HG03064 (cell line): ENCODE measurements around the gene GSTM1.
"Not testable (repeated sequence)": the region's sequence is repeated elsewhere in the genome, so short reads cannot be mapped to it uniquely, and the experiment has no call there.

Experiments used
- ATAC-seq: cut with Tn5 transposase; IDR thresholded peaks from one replicate; pipeline ENCODE4 v1.9.1; 2021; ENCODE audit warnings: low read depth; ENCODE audit not compliant: unreplicated experiment

The GSTM1 gene

DNA sequence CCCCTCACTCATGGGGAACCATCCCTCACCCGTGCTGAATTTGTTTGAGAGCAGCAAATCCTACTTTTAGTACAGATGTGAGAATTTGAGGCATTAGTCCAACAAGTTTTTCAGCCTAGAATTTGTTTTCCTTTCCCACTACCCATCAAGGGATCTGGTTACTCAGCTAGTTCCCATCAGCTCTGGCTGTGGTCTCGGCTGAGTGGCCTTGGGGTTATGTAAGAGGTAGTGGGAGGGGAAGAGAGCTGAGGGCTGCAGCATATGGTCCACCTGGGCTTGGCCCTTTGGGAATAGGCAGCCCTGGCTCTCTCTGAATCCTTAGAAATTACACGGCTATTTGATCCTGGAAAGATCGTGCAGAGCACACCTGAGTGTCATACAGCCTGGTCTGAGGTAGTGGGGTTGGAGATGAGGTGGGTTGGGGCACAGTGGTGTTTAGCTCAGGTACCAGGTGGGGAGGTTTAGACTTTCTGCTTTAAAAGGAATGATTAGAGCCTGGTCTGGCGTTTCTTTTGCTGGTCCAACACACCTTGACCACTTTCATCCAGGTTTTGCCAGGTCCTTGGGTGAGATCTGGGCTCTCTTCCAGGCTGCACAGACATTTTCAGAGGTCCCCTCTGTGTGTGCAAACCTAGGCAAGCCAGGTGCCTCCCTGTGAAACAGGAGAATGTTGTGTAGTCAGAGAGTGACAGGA is 27.5 kb upstream of the GSTM1 start:
- no peak for ATAC-seq

- not testable (repeated sequence) for ATAC-seq
Observed at GRCh38 chr1:109660691-109661026, 27.0 kb upstream of the GSTM1 start.

- ATAC-seq = no peak
Observed at GRCh38 chr1:109661391-109661790, 26.2 kb upstream of the GSTM1 start.

GRCh38 chr1:109664671-109665070 is 22.9 kb upstream of the GSTM1 start:
- no peak for ATAC-seq

GRCh38 chr1:109667452-109668122 is 20.0 kb upstream of the GSTM1 start, which contains the start of gene GSTM2:
Gene GSTM2, plus strand, starts transcription at chr1:109668057. Its CDS starts 59 bp downstream, at chr1:109668116.
- ATAC-seq = peak; percentile 87

DNA sequence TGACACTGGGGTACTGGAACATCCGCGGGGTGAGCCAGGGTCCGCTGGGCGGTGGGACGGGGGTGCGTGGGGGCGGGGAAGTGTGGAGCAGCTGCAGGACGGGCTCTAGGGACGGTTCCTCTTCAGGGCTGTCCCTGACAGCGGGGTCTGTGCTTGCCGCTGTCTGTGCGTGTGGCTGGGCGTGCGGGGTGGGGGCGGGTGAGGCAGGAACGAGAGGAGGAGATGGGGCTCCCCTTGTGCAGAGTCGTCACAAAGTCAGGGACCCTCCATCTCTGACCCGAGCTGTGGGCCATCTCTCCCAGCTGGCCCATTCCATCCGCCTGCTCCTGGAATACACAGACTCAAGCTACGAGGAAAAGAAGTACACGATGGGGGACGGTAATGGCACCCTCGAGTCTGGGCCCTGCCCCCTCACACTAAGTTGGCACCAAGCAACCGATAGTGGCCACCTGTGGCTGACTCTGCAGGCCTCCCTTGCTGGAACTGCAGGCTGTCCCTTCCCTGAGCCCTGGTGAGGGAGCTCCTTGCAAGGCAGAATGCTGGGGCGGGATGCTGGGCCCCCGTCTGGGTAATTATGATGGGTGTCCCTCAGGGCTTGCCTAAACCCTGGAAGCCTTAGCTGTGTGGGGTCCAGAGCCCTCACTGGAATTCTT is 19.4 kb upstream of the GSTM1 start:
- peak; percentile 31 for ATAC-seq

DNA sequence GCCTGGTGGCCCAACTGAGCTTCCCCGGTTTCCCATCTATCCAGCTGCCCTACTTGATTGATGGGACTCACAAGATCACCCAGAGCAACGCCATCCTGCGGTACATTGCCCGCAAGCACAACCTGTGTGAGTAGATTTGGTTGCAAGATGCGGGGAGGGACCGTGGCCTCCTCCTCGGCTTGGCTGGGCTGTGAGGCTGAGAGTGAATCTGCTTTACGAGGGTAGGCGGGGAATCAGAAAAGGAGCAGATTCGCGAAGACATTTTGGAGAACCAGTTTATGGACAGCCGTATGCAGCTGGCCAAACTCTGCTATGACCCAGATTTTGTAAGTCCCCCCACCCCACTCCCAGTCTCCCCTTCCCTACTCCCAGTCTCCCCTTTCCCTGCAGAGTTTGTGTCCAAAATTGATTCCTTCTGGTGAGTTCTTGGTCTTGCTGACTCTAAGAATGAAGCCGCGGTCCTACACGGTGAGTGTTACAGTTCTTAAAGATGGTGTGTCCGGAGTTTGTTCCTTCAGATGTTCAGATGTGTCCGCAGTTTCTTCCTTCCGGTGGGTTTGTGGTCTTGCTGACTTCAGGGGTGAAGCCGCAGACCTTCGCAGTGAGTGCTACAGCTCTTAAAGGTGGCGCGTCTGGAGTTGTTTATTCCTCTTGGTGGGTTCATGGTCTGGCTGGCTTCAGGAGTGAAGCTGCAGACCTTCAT is 18.2 kb upstream of the GSTM1 start:
- no peak for ATAC-seq

DNA sequence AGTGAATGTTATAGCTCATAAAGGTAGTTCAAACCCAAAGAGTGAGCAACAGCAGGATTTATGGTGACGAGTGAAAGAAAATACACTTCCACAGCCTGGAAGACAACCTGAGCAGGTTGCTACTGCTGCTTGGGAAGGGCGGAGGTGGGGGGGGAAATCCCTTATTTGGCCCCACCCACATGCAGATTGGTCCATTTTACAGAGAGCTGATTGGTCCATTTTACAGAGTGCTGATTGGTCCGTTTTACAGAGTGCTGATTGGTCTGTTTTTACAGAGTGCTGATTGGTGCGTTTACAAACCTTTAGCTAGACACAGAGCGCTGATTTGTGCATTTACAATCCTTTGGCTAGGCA is 17.7 kb upstream of the GSTM1 start:
- not testable (repeated sequence) for ATAC-seq

- ATAC-seq = no peak
Observed at GRCh38 chr1:109671067-109671466, 16.6 kb upstream of the GSTM1 start.

DNA sequence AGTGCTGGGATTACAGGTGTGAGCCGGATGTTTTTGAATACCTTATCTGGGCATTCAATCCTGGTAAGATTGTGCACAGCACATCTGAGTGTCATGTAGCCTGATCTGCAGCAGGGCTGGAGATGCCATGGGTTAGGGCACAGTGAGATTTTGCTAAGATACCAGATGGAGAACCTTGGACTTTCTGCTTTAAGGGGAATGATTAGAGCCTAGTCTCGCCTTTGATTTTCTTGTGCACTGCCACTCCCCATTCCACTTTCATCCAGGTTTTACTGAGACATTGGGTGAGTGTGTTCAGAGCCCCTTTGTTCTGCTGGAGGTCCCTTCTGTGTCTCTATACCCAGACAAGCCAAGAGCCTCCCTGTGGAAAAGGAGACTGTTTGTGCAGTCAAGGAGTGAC is 13.8 kb upstream of the GSTM1 start:
- ATAC-seq = not testable (repeated sequence)

GRCh38 chr1:109676683-109677381 is 10.8 kb upstream of the GSTM1 start:
- ATAC-seq = not testable (repeated sequence)

DNA sequence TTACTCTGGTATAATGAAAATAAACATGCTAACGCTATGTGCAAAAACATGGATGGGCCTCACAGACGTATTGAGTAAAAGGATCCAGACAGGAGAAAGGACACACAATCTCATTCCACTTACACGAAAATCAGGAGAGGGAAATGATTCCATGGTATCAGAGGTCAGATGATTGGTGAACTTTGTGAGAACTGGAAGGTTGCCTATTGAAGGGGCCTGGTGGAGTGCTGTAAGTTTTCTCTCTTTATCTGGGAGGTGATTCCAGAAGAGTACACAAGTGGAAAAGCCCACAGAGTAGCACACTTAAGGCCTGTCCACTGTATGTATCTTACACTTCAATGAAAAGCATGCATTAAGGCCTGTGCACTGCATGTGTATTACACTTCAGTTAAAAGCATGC is 10.2 kb upstream of the GSTM1 start:
- ATAC-seq = no peak

- not testable (repeated sequence) for ATAC-seq
Observed at GRCh38 chr1:109678637-109679036, 9.0 kb upstream of the GSTM1 start.

DNA sequence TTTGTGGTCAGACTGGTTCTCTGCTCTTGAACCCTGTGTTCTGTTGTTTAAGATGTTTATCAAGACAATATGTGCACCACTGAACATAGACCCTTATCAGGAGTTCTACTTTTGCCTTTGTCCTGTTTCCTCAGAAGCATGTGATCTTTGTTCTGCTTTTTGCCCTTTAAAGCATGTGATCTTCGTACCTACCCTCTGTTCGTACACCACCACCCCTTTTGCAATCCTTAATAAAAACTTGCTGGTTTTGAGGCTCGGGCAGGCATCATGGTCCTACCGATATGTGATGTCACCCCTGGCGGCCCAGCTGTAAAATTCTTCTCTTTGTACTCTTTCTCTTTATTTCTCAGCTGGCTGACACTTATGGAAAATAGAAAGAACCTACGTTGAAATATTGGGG is 2.8 kb upstream of the GSTM1 start:
- ATAC-seq = not testable (repeated sequence)

DNA sequence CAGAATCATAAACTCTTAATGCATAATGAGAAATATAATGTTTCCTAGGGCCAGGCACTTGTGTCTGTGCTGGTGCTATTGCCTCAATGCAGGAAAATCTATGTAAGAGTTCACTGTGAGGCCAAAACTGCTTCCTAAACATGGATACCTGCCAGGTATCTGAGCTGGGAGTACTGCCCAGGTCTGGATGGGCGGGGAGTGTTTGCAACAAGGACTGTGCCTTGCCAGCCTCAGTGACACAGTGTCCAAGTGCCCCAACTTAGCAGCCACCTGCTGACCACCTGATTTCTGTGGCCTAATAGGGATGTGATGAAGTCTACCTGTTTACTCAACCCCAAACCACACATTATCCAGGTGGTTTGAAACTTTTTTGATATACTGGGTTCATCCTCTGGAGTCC is 2.2 kb upstream of the GSTM1 start:
- not testable (repeated sequence) for ATAC-seq

- ATAC-seq = not testable (repeated sequence)
Observed at GRCh38 chr1:109685890-109686289, 1.7 kb upstream of the GSTM1 start.

DNA sequence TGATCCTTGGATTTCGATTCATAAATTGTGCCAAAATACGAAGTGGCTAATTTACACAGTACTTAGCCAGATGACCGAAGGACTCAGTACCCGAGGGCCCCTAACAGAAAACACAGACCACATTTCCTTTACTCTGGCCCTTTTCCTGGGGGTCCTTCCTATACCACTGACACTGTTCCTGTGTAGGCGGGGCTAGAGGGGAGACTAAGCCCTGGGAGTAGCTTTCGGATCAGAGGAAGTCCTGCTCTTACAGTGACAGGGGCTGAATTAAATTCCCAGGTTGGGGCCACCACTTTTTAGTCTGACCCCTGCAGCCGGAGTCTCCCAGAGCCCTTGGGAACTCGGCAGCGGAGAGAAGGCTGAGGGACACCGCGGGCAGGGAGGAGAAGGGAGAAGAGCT is 508 bp upstream of the GSTM1 start:
- ATAC-seq = not testable (repeated sequence)

DNA sequence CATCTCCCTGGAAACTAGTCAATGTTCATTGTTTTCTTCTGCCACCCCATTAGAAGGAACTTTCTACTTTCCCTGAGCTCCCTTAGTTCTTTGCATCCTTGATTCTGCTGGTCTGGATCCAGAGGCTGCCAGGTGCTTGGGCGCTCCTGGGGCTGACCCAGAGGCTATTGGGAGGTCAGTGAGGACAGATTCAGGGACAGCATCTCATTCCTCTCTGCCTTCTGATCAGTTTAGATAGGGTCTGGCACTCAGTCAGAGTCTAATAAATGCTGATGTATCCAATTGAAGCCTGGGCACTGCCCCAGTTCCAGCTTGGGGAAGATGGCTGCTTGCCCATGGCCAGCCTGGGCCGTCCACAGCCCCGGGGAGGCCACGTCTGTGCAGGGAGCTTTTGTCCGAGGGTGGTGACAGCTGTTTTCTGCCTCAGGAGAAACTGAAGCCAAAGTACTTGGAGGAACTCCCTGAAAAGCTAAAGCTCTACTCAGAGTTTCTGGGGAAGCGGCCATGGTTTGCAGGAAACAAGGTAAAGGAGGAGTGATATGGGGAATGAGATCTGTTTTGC is 2.3 kb downstream of the GSTM1 start:
- ATAC-seq = no peak

GRCh38 chr1:109691759-109692158 is 4.1 kb downstream of the GSTM1 start:
- no peak for ATAC-seq

DNA sequence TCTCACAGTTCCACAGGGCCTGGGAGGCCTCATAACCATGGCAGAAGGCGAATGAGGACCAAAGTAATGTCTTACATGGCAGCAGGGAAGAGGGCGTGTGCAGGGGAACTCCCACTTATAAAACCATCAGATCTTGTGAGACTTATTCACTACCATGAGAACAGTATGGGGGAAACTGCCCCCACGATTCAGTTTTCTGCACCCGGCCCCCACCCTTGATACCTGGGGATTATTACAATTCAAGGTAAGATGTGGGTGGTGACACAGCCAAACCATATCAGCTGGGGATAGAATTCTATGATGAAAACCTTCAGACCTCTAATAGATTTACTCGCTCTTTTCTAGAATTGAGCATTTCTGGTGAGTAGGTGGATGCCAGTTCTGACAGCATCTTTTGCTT is 6.8 kb downstream of the GSTM1 start:
- not testable (repeated sequence) for ATAC-seq
